Suprapubic skin (tissue), 4 donors: ENCODE measurements around the gene FAF1. TPM values are rescaled to one million over a fixed set of nuclear protein-coding genes. Genes with fewer than 3 reads are reported as not detected.

Experiments used
- DNase-seq, 2 donors: peaks; one replicate each; pipeline ENCODE4 v3.0.0-alpha.2; 2019; ENCODE audit warnings: low spot score in 2 of 2
- H3K27ac ChIP-seq: fragments of 200-600 bp; sonication (generic); one replicate; pipeline ENCODE4 v1.5.1; 2019
- H3K27me3 ChIP-seq: fragments of 200-600 bp; sonication (generic); one replicate; pipeline ENCODE4 v1.5.1; 2019
- H3K36me3 ChIP-seq: fragments of 200-600 bp; sonication (generic); one replicate; pipeline ENCODE4 v1.5.1; 2019
- H3K4me1 ChIP-seq: fragments of 200-600 bp; sonication (generic); one replicate; pipeline ENCODE4 v1.5.1; 2019
- H3K4me3 ChIP-seq: fragments of 200-600 bp; sonication (generic); one replicate; pipeline ENCODE4 v1.5.1; 2019; ENCODE audit warnings: mild to moderate bottlenecking
- H3K9me3 ChIP-seq: fragments of 200-600 bp; sonication (generic); one replicate; pipeline ENCODE4 v1.5.1; 2019
- CTCF ChIP-seq, 2 donors: fragments of 200-600 bp in 1 of 2; fragments of 450-650 bp in 1 of 2; sonication (generic) in 1 of 2; IDR thresholded peaks; one replicate each; pipeline ENCODE4 v1.5.1; 2016 to 2019; ENCODE audit warnings: antibody characterized with exemption in 2 of 2, mild to moderate bottlenecking in 1 of 2, moderate library complexity in 1 of 2
- EP300 ChIP-seq: sonication (generic); formaldehyde crosslinking; IDR thresholded peaks from one replicate; pipeline ENCODE4 v1.6.1; 2017; ENCODE audit warnings: antibody characterized with exemption
- POLR2A ChIP-seq, 2 donors: fragments of 450-650 bp; IDR thresholded peaks; one replicate each; pipeline ENCODE4 v1.6.1; 2017; ENCODE audit warnings: antibody characterized with exemption in 2 of 2, mild to moderate bottlenecking in 2 of 2, moderate library complexity in 2 of 2
- POLR2AphosphoS5 ChIP-seq, 3 donors: sonication (generic); formaldehyde crosslinking; IDR thresholded peaks; one replicate each; pipeline ENCODE4 v1.6.1; 2017; ENCODE audit warnings: antibody characterized with exemption in 3 of 3
- WGBS: methylation state at CpG from one replicate; pipeline ENCODE4 v1.1.5; 2018; 5-methylcytosine and 5-hydroxymethylcytosine counted together
- total RNA-seq, 4 donors: library from RNA; depleted of rRNA; stranded (reverse); fragments of >200 nt; gene quantifications; one replicate each; pipeline ENCODE4 v1.1.0, GENCODE V29; 2016

The FAF1 gene
- total RNA-seq, 4 donors from 2014 or later = 35.1 to 61.6 (median 45.4) TPM

GRCh38 chr1:50970931-50971582 lies 11.0 kb upstream of the FAF1 start:
- peaks cover 39% of the 10 kb centered on the region for H3K4me1 ChIP-seq
- WGBS = 7% methylated on average over 7 of the region's 7 CpGs
- TF ChIP-seq EP300 (no peak), POLR2A (IDR thresholded peaks at IDR 0.05) (no peak), CTCF (IDR thresholded peaks at IDR 0.05) (no peak), POLR2AphosphoS5 (IDR thresholded peaks at IDR 0.05) (no peak)

GRCh38 chr1:50970509-50970887 lies 10.4 kb upstream of the FAF1 start:
- H3K4me3 ChIP-seq = peak overlapping the region; percentile 89
- no peaks in the 10 kb centered on the region for H3K9me3 ChIP-seq
- H3K4me1 ChIP-seq = peaks cover 39% of the 10 kb centered on the region
- no peaks in the 10 kb centered on the region for H3K36me3 ChIP-seq
- 6% methylated on average over 6 of the region's 6 CpGs for WGBS
- H3K27ac ChIP-seq = peak overlapping the region; percentile 98
- no peak for TF ChIP-seq POLR2AphosphoS5 (IDR thresholded peaks at IDR 0.05)
- TF ChIP-seq EP300 = no peak
- TF ChIP-seq POLR2A (IDR thresholded peaks at IDR 0.05) = no peak
- TF ChIP-seq CTCF (IDR thresholded peaks at IDR 0.05) = no peak
- H3K27me3 ChIP-seq = no peaks in the 10 kb centered on the region
- DNase-seq = no peak

More at GRCh38 chr1:50970931-50971582, 11.0 kb upstream of the FAF1 start:
- no peaks in the 10 kb centered on the region for H3K36me3 ChIP-seq
- peak overlapping the region; percentile 89 for H3K4me3 ChIP-seq
- peak overlapping the region; percentile 98 for H3K27ac ChIP-seq
- no peaks in the 10 kb centered on the region for H3K9me3 ChIP-seq
- H3K27me3 ChIP-seq = no peaks in the 10 kb centered on the region
- DNase-seq = no peak

- peak within 1 kb of the TSS; percentile 98 for H3K27ac ChIP-seq
- H3K27me3 ChIP-seq = no peaks in the 10 kb centered on the region
- peak; percentile 87 to 90 for DNase-seq
- peak within 1 kb of the TSS; percentile 89 for H3K4me3 ChIP-seq
- no peak for TF ChIP-seq CTCF (IDR thresholded peaks at IDR 0.05)
- peak in 1 of 2 donors; percentile 50 for TF ChIP-seq POLR2A (IDR thresholded peaks at IDR 0.05)
- no peaks in the 10 kb centered on the region for H3K36me3 ChIP-seq
- WGBS = under 1% methylated on average over 24 of the region's 44 CpGs
- H3K4me1 ChIP-seq = peaks cover 39% of the 10 kb centered on the region
- H3K9me3 ChIP-seq = no peaks in the 10 kb centered on the region
These were observed 9.8 kb upstream of the FAF1 start, which contains the start of gene CDKN2C for GRCh38 chr1:50969611-50970508. CDKN2C (plus strand) TSS chr1:50970245; CDS start chr1:50970369, 124 bp downstream.

GRCh38 chr1:50968821-50969610 lies 8.9 kb upstream of the FAF1 start:
- Histone ChIP-seq H3K4me1 (peaks cover 36% of the 10 kb centered on the region), H3K36me3 (no peaks in the 10 kb centered on the region), H3K27ac (peak overlapping the region; percentile 98), H3K9me3 (no peaks in the 10 kb centered on the region), H3K27me3 (no peaks in the 10 kb centered on the region), H3K4me3 (peak overlapping the region; percentile 89)
- peak in 1 of 2 donors; percentile 71 for DNase-seq
- TF ChIP-seq POLR2A (IDR thresholded peaks at IDR 0.05) = no peak
- WGBS = under 1% methylated on average over 21 of the region's 65 CpGs

GRCh38 chr1:50968158-50968820 lies 8.2 kb upstream of the FAF1 start:
- no peaks in the 10 kb centered on the region for H3K36me3 ChIP-seq
- no peaks in the 10 kb centered on the region for H3K27me3 ChIP-seq
- peaks cover 29% of the 10 kb centered on the region for H3K4me1 ChIP-seq
- H3K27ac ChIP-seq = peak overlapping the region; percentile 98
- peak in 1 of 2 donors; percentile 42 for TF ChIP-seq CTCF (IDR thresholded peaks at IDR 0.05)
- no peak for TF ChIP-seq EP300
- peak; percentile 11 to 66 (median 44) for TF ChIP-seq POLR2AphosphoS5 (IDR thresholded peaks at IDR 0.05)
- peak; percentile 56 to 66 for TF ChIP-seq POLR2A (IDR thresholded peaks at IDR 0.05)
- H3K4me3 ChIP-seq = peak overlapping the region; percentile 89
- no peaks in the 10 kb centered on the region for H3K9me3 ChIP-seq
- DNase-seq = peak; percentile 93 to 95
- under 1% methylated on average over 40 of the region's 70 CpGs for WGBS
